Suprapubic skin (tissue), 4 donors: ENCODE results near the gene MPHOSPH8. TPM values are rescaled to one million over a fixed set of nuclear protein-coding genes. Genes with fewer than 3 reads are reported as not detected.

Source experiments
- DNase-seq, 2 donors: peaks; one replicate each; pipeline ENCODE4 v3.0.0-alpha.2; 2019; ENCODE audit warnings: low spot score in 2 of 2
- H3K27ac ChIP-seq: fragments of 200-600 bp; sonication (generic); one replicate; pipeline ENCODE4 v1.5.1; 2019
- H3K27me3 ChIP-seq: fragments of 200-600 bp; sonication (generic); one replicate; pipeline ENCODE4 v1.5.1; 2019
- H3K36me3 ChIP-seq: fragments of 200-600 bp; sonication (generic); one replicate; pipeline ENCODE4 v1.5.1; 2019
- H3K4me1 ChIP-seq: fragments of 200-600 bp; sonication (generic); one replicate; pipeline ENCODE4 v1.5.1; 2019
- H3K4me3 ChIP-seq: fragments of 200-600 bp; sonication (generic); one replicate; pipeline ENCODE4 v1.5.1; 2019; ENCODE audit warnings: mild to moderate bottlenecking
- H3K9me3 ChIP-seq: fragments of 200-600 bp; sonication (generic); one replicate; pipeline ENCODE4 v1.5.1; 2019
- CTCF ChIP-seq, 2 donors: fragments of 200-600 bp in 1 of 2; fragments of 450-650 bp in 1 of 2; sonication (generic) in 1 of 2; IDR thresholded peaks; one replicate each; pipeline ENCODE4 v1.5.1; 2016 to 2019; ENCODE audit warnings: antibody characterized with exemption in 2 of 2, mild to moderate bottlenecking in 1 of 2, moderate library complexity in 1 of 2
- EP300 ChIP-seq: sonication (generic); formaldehyde crosslinking; IDR thresholded peaks from one replicate; pipeline ENCODE4 v1.6.1; 2017; ENCODE audit warnings: antibody characterized with exemption
- POLR2A ChIP-seq, 2 donors: fragments of 450-650 bp; IDR thresholded peaks; one replicate each; pipeline ENCODE4 v1.6.1; 2017; ENCODE audit warnings: antibody characterized with exemption in 2 of 2, mild to moderate bottlenecking in 2 of 2, moderate library complexity in 2 of 2
- POLR2AphosphoS5 ChIP-seq, 3 donors: sonication (generic); formaldehyde crosslinking; IDR thresholded peaks; one replicate each; pipeline ENCODE4 v1.6.1; 2017; ENCODE audit warnings: antibody characterized with exemption in 3 of 3
- WGBS: methylation state at CpG from one replicate; pipeline ENCODE4 v1.1.5; 2018; 5-methylcytosine and 5-hydroxymethylcytosine counted together
- total RNA-seq, 4 donors: library from RNA; depleted of rRNA; stranded (reverse); fragments of >200 nt; gene quantifications; one replicate each; pipeline ENCODE4 v1.1.0, GENCODE V29; 2016

The MPHOSPH8 gene
- total RNA-seq, 4 donors from 2014 or later: 21.2 to 43.0 (median 30.2) TPM

GRCh38 chr13:19597523-19597922, 35.9 kb upstream of the MPHOSPH8 start:
- Histone ChIP-seq H3K4me3 (no peak overlapping the region), H3K9me3 (no peaks in the 10 kb centered on the region), H3K27ac (no peak overlapping the region), H3K4me1 (peaks cover 11% of the 10 kb centered on the region), H3K27me3 (peaks cover 33% of the 10 kb centered on the region), H3K36me3 (no peaks in the 10 kb centered on the region)
- 47% methylated on average over 4 of the region's 5 CpGs for WGBS
- TF ChIP-seq EP300: no peak
- TF ChIP-seq POLR2A (IDR thresholded peaks at IDR 0.05): no peak
- no peak for TF ChIP-seq POLR2AphosphoS5 (IDR thresholded peaks at IDR 0.05)
- TF ChIP-seq CTCF (IDR thresholded peaks at IDR 0.05): no peak
- DNase-seq: no peak

- no peaks in the 10 kb centered on the region for H3K9me3 ChIP-seq
- DNase-seq: no peak
- peak overlapping the region; percentile 49 for H3K4me3 ChIP-seq
- TF ChIP-seq CTCF (IDR thresholded peaks at IDR 0.05) (peak in 1 of 2 donors; percentile 11), POLR2AphosphoS5 (IDR thresholded peaks at IDR 0.05) (no peak), POLR2A (IDR thresholded peaks at IDR 0.05) (no peak)
- H3K27ac ChIP-seq: no peak overlapping the region
- peaks cover 13% of the 10 kb centered on the region for H3K4me1 ChIP-seq
- no peaks in the 10 kb centered on the region for H3K36me3 ChIP-seq
- H3K27me3 ChIP-seq: peaks cover 41% of the 10 kb centered on the region
- WGBS: 2% methylated on average over 41 of the region's 108 CpGs
These were observed 31.4 kb upstream of the MPHOSPH8 start for GRCh38 chr13:19601749-19602725.

GRCh38 chr13:19604306-19604705, 29.2 kb upstream of the MPHOSPH8 start:
- no peaks in the 10 kb centered on the region for H3K9me3 ChIP-seq
- H3K27me3 ChIP-seq: peaks cover 29% of the 10 kb centered on the region
- no peak for DNase-seq
- H3K36me3 ChIP-seq: no peaks in the 10 kb centered on the region
- 88% methylated on average over 6 of the region's 6 CpGs for WGBS
- no peak overlapping the region for H3K4me3 ChIP-seq
- TF ChIP-seq CTCF (IDR thresholded peaks at IDR 0.05): no peak
- peaks cover 13% of the 10 kb centered on the region for H3K4me1 ChIP-seq
- no peak overlapping the region for H3K27ac ChIP-seq

- WGBS: 87% methylated on average over 7 of the region's 7 CpGs
- H3K27ac ChIP-seq: no peak overlapping the region
- H3K4me1 ChIP-seq: peaks cover 13% of the 10 kb centered on the region
- peaks cover 23% of the 10 kb centered on the region for H3K27me3 ChIP-seq
- no peak overlapping the region for H3K4me3 ChIP-seq
- no peak for DNase-seq
- H3K36me3 ChIP-seq: no peaks in the 10 kb centered on the region
- H3K9me3 ChIP-seq: no peaks in the 10 kb centered on the region
- TF ChIP-seq EP300 (no peak), POLR2AphosphoS5 (IDR thresholded peaks at IDR 0.05) (no peak), POLR2A (IDR thresholded peaks at IDR 0.05) (no peak), CTCF (IDR thresholded peaks at IDR 0.05) (no peak)
These were observed 28.1 kb upstream of the MPHOSPH8 start for GRCh38 chr13:19605161-19605955.

- peaks cover 22% of the 10 kb centered on the region for H3K27me3 ChIP-seq
- H3K9me3 ChIP-seq: no peaks in the 10 kb centered on the region
- no peak overlapping the region for H3K4me3 ChIP-seq
- peaks cover 13% of the 10 kb centered on the region for H3K4me1 ChIP-seq
- DNase-seq: no peak
- H3K36me3 ChIP-seq: no peaks in the 10 kb centered on the region
- TF ChIP-seq CTCF (IDR thresholded peaks at IDR 0.05) (no peak), POLR2A (IDR thresholded peaks at IDR 0.05) (no peak), POLR2AphosphoS5 (IDR thresholded peaks at IDR 0.05) (no peak), EP300 (no peak)
- H3K27ac ChIP-seq: no peak overlapping the region
These were observed 27.3 kb upstream of the MPHOSPH8 start for GRCh38 chr13:19606152-19606551.
